ENCODE measurements around the gene PCDHGB5.

GRCh38 chr5:141430332-141431113 lies 32.8 kb downstream of the PCDHGB5 start, which contains the start of gene PCDHGA12:
- TF ChIP-seq CTCF (conservative IDR thresholded peaks at IDR 0.05) (peak; percentile 86), ZFX (IDR thresholded peaks at IDR 0.05) (no peak)
